Measurements from ENCODE around the gene PFDN6. TPM values are rescaled to one million over a fixed set of nuclear protein-coding genes. Genes with fewer than 3 reads are reported as not detected.

The PFDN6 gene
- total and polyA plus RNA-seq, 9 of the 15 experiments (the other 6 are each of a cell fraction or from before 2014, with no cell fraction given) = 6.8 to 475 (median 216) TPM

- TF ChIP-seq THRB (CRISPR knock-in tag; conservative IDR thresholded peaks at IDR 0.05) (no peak), ARID3A (IDR thresholded peaks at IDR 0.05; ENCODE audit: borderline replicate concordance, low read depth, low read length) (no peak), FOXO4 (CRISPR knock-in tag; IDR thresholded peaks at IDR 0.05) (no peak), PATZ1 (CRISPR knock-in tag; IDR thresholded peaks at IDR 0.05; ENCODE audit: borderline replicate concordance) (no peak; the same call in 1 of the 2 replicates), TFE3 (CRISPR knock-in tag; IDR thresholded peaks at IDR 0.05) (no peak), MAFG (tag; conservative IDR thresholded peaks at IDR 0.05) (no peak), PREB (CRISPR knock-in tag; IDR thresholded peaks at IDR 0.05) (peak; percentile 96; the same call in 1 of the 2 replicates), SMC3 (conservative IDR thresholded peaks at IDR 0.05; ENCODE audit: insufficient read depth, low read depth, low read length) (0 out of 2 replicates have a peak, but pooled peaks have one; percentile 16), NR4A1 (CRISPR knock-in tag; IDR thresholded peaks at IDR 0.05) (0 out of 2 replicates have a peak, but pooled peaks have one; percentile 8), NR4A1 (tag; IDR thresholded peaks at IDR 0.05) (no peak), ZNF76 (CRISPR knock-in tag; IDR thresholded peaks at IDR 0.05; ENCODE audit: borderline replicate concordance) (no peak), MTF1 (CRISPR knock-in tag; IDR thresholded peaks at IDR 0.05; ENCODE audit: borderline replicate concordance) (0 out of 2 replicates have a peak, but pooled peaks have one; percentile 11), ZBTB7A (IDR thresholded peaks at IDR 0.05; ENCODE audit: borderline replicate concordance, control insufficient read depth, low read depth, low read length) (no peak), EZH2 (IDR thresholded peaks at IDR 0.05; ENCODE audit: borderline replicate concordance, low read depth, low read length) (no peak)
Measured at GRCh38 chr6:33272275-33273128, 16.9 kb upstream of the PFDN6 start (continued).

All from K562 (cell line).